GM21381 (cell line): ENCODE measurements around the gene CACNA1C.

ENCODE experiments used
- ATAC-seq: cut with Tn5 transposase; IDR thresholded peaks from one replicate; pipeline ENCODE4 v1.9.1; 2021; ENCODE audit warnings: mild to moderate bottlenecking, moderate library complexity; ENCODE audit not compliant: unreplicated experiment

The CACNA1C gene

DNA sequence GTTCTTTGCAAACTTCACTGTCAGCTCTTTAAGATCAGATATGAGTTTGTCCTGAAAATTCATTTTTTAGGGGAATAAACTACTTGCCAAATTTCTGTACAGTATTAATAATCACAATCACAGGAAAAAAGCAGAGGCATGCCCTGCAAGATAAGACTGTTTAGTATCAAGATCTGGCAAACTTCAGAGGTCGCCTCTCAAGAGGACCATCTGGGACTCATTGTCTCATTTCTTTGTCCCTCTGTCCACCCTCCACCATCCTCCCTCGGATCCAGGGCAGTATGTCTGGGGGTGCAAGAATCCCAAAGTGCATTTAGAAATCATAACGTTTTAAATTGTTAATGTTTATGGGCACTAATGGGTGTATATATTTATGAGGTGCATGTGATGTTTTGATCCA is 509.6 kb downstream of the CACNA1C start:
- ATAC-seq = no peak

GRCh38 chr12:2563709-2564108 is 510.9 kb downstream of the CACNA1C start:
- no peak for ATAC-seq

GRCh38 chr12:2566161-2566560 is 513.4 kb downstream of the CACNA1C start:
- ATAC-seq = no peak

- no peak for ATAC-seq
These were observed 514.9 kb downstream of the CACNA1C start for GRCh38 chr12:2567711-2568110.

GRCh38 chr12:2570562-2570961 is 517.8 kb downstream of the CACNA1C start:
- ATAC-seq = no peak

DNA sequence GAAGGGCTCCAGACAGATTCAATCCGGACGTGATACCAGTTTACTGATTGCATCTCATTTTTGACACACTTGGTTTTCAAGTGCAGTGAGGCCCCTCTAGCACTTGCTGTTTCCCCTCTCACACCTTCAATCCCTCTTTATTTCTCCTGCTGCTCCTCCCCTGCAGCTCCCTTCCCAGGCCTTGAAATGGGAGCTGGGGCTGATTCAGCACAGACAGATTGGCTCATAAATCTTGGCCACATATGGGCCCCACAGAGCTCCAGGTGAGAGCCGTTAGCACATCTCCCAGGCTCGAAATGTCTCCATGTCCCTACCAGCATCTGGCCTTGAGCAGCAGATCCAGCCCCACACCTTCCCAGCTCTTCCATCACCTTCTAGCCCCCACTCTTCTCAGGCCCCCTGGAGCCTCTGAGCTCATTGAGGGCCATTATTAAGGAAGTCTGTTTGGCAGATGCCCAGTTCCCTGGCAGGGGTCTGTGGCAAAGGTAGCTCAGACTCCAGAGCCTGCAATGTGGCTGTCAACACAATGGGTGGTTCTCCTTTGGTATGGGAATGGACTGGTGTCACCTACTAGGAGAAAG is 521.7 kb downstream of the CACNA1C start:
- ATAC-seq = no peak

GRCh38 chr12:2575245-2575644 is 522.5 kb downstream of the CACNA1C start:
- no peak for ATAC-seq

DNA sequence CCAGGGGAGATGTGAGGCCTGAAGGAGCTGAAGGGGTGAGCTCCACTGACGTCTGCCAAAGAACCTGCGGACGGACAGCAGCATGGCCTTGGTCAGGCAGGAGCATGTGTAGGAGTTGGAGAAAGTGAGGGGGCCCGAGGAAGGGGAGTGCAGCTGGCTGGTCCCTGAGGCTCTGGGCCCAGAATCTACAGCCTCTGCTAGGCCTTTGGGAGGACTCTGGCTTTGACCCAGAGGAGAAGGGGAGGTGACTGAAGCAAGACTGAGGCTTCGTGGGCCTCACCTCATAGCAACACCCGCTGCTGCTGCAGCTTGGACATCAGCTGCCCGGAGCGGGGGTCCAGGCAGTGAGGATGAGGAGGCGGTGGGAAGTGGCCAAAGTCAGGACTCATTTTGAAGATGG is 525.4 kb downstream of the CACNA1C start:
- ATAC-seq = no peak

- no peak for ATAC-seq
These were observed 526.0 kb downstream of the CACNA1C start for GRCh38 chr12:2578772-2579171.

DNA sequence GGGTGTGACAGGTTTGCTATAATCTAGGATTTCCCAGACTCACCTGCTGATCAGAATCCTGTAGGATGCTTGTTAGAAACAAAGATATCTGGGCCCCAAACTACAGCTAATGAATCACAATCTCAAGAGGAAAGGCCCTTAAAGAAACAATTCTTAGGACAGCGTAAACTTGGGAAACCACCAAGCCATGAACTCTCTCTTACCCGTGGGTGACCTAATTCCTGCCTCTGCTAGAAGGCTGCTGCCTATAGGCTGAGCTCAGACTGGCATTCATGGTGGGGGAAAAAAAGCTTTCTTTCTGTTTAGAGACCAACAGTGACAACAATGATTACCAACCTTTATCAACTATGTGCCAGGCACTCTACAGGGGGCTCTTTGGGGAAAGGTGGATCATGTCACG is 528.0 kb downstream of the CACNA1C start:
- ATAC-seq = no peak

GRCh38 chr12:2581293-2582045 is 528.7 kb downstream of the CACNA1C start:
- ATAC-seq = no peak

- ATAC-seq = no peak
These were observed 529.8 kb downstream of the CACNA1C start for GRCh38 chr12:2582631-2583030.

DNA sequence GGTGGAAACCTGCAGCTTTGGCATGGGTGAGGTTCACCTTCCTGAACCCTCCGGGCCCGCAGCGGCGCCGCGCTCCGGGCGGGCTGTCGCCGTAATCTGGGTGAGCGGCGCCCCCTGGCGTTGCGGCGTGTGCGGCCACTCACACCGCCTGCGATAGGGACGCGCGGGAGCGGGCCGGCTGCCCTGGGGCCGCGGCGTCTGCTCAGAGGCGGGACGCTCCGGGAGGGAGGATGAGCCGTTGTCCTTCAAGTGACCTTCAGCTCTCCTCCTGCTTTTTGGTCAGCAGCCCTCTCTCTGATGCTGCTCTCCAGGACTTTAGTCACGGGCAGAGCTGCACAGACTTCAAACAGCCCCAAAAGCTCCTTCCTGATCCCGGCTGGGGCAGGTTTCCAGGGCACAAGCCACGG is 530.3 kb downstream of the CACNA1C start:
- ATAC-seq = no peak

GRCh38 chr12:2583642-2584401 is 531.0 kb downstream of the CACNA1C start:
- no peak for ATAC-seq

DNA sequence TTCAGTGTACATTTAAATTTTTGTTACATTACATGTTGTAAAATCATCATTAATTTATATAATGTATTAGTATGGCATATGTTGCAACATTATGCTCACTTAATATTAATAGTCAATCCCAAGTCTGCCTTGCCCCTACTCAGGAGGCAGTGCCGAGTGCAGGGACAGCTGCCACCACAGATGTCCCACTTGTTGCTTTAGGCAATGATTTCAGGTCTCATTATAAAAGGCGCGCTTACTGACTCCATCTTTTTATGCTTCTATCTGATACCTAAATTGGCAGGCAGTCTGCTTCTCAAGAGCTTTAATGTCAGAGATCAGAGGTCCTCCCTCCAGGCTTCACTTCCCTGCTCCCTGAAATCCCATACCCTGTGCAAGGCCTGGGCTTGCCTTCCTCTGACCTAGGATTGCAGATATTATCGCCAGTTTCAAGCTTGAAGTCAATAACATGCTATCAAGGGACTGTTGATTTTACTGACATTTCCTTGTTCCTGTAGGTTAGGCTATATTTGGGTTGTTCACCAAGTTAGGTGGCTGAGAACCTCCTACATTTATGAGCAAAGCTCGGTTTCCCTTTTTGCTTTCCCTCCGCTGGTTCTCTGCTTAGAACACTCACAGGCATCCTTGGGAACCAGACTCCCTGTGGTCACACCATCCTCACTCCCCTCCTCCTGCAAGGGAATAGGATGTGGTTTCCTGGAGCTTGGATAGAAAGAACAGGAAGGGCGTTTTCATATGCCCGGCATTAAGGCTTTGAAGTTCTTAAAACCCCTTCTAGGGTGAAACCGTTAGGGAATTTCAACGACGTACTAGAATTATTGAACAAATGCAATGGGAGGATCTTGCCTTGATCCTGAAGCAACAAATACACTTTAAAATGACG is 533.6 kb downstream of the CACNA1C start:
- no peak for ATAC-seq

GRCh38 chr12:2588345-2588744 is 535.6 kb downstream of the CACNA1C start:
- ATAC-seq = no peak

- ATAC-seq = no peak
These were observed 536.6 kb downstream of the CACNA1C start for GRCh38 chr12:2589381-2589780.

- no peak for ATAC-seq
These were observed 540.3 kb downstream of the CACNA1C start for GRCh38 chr12:2593045-2593444.

DNA sequence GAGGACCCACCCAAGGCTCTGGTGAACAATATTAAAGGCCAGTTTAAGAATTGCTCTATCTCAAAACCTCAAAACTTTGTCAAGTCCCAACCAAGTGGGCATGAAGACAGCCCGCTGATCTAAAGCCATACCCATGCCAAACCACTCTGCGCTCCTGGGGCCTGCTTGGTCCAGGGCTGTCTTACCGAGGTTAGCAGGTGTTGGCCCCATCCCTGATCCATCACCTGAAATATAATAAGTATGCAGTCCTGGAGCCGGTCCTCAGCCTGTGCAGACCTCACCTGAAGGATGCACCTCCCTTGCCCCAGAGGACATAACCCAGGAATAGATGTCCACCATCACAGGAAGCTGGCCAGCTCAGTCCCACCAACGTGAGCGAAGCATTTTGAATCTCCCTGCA is 543.7 kb downstream of the CACNA1C start:
- ATAC-seq = no peak

DNA sequence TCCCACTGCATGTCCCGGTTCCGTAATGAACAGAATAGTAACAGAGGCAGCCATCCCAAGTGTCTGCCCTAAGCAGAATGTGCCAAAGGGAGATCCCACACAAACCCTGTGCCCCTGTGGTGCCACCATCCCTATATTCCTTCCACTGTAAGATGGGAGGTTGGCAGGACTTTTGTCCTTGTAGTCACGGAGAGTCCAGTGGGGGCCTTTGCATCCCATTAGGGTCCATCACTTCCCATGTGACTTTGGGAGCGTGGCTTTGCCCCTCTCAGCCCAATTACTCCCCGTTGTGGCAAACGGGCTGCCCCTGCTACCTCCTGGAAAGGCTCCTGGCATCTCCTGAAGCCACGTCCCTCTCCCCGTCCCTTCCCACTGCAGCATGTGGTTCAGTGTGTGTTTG is 552.5 kb downstream of the CACNA1C start:
- no peak for ATAC-seq
